ENCODE results near the gene ADAM22.
"Not testable (repeated sequence)": the region's sequence is repeated elsewhere in the genome, so short reads cannot be mapped to it uniquely, and the experiment has no call there.

ADAM22 gene

DNA sequence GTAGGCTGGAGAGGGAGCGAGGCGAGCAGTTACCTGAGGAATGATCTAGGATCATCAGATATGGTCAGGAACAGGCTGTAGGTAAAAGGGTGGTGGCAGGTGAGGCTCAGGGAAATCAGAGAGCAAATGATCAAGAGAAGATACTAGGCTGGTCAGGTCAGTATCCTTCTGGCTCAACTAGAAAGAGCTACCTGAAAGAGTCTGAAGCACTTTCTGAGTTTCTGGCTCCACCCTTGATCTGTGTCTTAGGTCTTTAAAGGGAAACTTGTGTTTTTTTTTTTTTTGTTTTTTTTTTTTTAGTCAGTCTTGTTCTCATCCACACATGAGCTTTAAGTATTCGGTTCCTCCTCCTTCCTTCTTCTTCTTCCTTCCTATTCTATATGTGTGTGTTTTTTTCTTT lies 10.5 kb downstream of the ADAM22 start:
- Histone ChIP-seq H3K79me2 (ENCODE audit: low read length) (no peaks in the 10 kb centered on the region), H3K27me3 (replicated peaks; ENCODE audit: insufficient read depth, low read length) (no peaks in the 10 kb centered on the region), H4K20me1 (ENCODE audit: insufficient read depth, low read length) (no peaks in the 10 kb centered on the region), H3K27ac (ENCODE audit: low read length) (no peak overlapping the region), H3K9me2 (replicated peaks; ENCODE audit: insufficient read depth, low read length) (no peaks in the 10 kb centered on the region), H3K4me2 (ENCODE audit: low read depth, low read length) (no peak overlapping the region), H3K4me1 (ENCODE audit: low read length) (no peaks in the 10 kb centered on the region), H3K36me3 (replicated peaks; ENCODE audit: insufficient read depth, low read length) (no peaks in the 10 kb centered on the region), H3F3A (ENCODE audit: insufficient read depth, low read length) (no peaks in the 10 kb centered on the region; the same call in 1 of the 2 replicates), H3K9me3 (replicated peaks; ENCODE audit: insufficient read depth, low read length) (no peaks in the 10 kb centered on the region), H2AFZ (ENCODE audit: low read length) (no peak overlapping the region), H3K4me3 (ENCODE audit: low read length) (no peak overlapping the region), H3K9ac (ENCODE audit: low read length) (no peak overlapping the region)
- DNase-seq, result no peak
- TF ChIP-seq, protein P1, sequence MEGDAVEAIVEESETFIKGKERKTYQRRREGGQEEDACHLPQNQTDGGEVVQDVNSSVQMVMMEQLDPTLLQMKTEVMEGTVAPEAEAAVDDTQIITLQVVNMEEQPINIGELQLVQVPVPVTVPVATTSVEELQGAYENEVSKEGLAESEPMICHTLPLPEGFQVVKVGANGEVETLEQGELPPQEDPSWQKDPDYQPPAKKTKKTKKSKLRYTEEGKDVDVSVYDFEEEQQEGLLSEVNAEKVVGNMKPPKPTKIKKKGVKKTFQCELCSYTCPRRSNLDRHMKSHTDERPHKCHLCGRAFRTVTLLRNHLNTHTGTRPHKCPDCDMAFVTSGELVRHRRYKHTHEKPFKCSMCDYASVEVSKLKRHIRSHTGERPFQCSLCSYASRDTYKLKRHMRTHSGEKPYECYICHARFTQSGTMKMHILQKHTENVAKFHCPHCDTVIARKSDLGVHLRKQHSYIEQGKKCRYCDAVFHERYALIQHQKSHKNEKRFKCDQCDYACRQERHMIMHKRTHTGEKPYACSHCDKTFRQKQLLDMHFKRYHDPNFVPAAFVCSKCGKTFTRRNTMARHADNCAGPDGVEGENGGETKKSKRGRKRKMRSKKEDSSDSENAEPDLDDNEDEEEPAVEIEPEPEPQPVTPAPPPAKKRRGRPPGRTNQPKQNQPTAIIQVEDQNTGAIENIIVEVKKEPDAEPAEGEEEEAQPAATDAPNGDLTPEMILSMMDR (IDR thresholded peaks at IDR 0.05; ENCODE audit: low read length), result no peak
- TF ChIP-seq EZH2 (optimal IDR thresholded peaks at IDR 0.05; ENCODE audit: low read depth, low read length), result no peak
- no peak for TF ChIP-seq EZH2phosphoT487 (IDR thresholded peaks at IDR 0.05; ENCODE audit: low read length)

DNA sequence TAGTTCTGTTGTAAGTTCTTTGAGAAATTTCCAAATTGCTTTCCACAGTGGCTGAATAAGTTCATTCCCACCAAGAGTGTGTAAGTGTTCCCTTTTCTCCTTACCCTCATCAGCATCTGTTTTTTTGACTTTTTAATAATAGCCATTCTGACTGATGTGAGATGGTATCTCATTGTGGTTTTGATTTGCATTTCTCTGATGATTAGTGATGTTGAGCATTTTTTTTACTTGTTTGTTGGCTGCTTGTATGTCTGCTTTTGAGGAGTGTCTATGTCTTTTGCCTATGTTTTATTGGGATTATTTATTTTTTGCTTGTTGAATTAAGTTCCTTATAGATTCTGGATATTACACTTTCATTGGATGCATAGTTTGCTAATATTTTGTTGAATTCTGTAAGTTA lies 11.9 kb downstream of the ADAM22 start:
- H3K79me2 ChIP-seq (ENCODE audit: low read length); DNase-seq; H3K4me1 ChIP-seq (ENCODE audit: low read length); H3K4me3 ChIP-seq (ENCODE audit: low read length); H3K9me2 ChIP-seq (replicated peaks; ENCODE audit: insufficient read depth, low read length); H4K20me1 ChIP-seq (ENCODE audit: insufficient read depth, low read length); H3K9ac ChIP-seq (ENCODE audit: low read length); H3K27ac ChIP-seq (ENCODE audit: low read length); H3F3A ChIP-seq (ENCODE audit: insufficient read depth, low read length); H3K4me2 ChIP-seq (ENCODE audit: low read depth, low read length); H2AFZ ChIP-seq (ENCODE audit: low read length); H3K9me3 ChIP-seq (replicated peaks; ENCODE audit: insufficient read depth, low read length); H3K27me3 ChIP-seq (replicated peaks; ENCODE audit: insufficient read depth, low read length); H3K36me3 ChIP-seq (replicated peaks; ENCODE audit: insufficient read depth, low read length): not testable (repeated sequence)

DNA sequence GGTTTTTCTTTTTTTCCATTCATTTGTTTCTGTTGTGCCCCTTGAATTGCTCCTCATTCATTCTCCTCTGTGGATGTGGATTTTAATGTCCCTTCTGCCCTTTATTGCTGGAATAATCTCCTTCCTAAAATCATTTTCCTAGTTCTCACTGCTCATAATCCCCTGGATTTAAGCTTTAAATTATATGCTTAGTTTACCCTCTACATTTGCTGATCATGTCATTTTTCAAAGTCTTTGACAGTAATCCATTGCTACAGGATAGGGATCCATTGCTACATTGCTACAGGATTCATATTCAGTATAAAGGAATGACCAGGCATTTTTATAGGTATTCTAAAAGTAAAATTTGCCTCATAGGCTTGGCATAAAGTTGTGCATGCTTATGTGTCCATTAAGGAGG lies 14.3 kb downstream of the ADAM22 start:
- H3K9me2 ChIP-seq (replicated peaks; ENCODE audit: insufficient read depth, low read length), result no peaks in the 10 kb centered on the region
- H3K9me3 ChIP-seq (replicated peaks; ENCODE audit: insufficient read depth, low read length), result no peaks in the 10 kb centered on the region
- no peak overlapping the region for H3K4me2 ChIP-seq (ENCODE audit: low read depth, low read length)
- no peak overlapping the region for H3K9ac ChIP-seq (ENCODE audit: low read length)
- no peak for DNase-seq
- no peaks in the 10 kb centered on the region for H4K20me1 ChIP-seq (ENCODE audit: insufficient read depth, low read length)
- H3K4me3 ChIP-seq (ENCODE audit: low read length), result no peak overlapping the region
- H3K36me3 ChIP-seq (replicated peaks; ENCODE audit: insufficient read depth, low read length), result no peaks in the 10 kb centered on the region
- H2AFZ ChIP-seq (ENCODE audit: low read length), result no peak overlapping the region
- H3K4me1 ChIP-seq (ENCODE audit: low read length), result no peaks in the 10 kb centered on the region
- TF ChIP-seq EZH2 (optimal IDR thresholded peaks at IDR 0.05; ENCODE audit: low read depth, low read length) (no peak), EZH2phosphoT487 (IDR thresholded peaks at IDR 0.05; ENCODE audit: low read length) (no peak)
- TF ChIP-seq, protein P1 (IDR thresholded peaks at IDR 0.05; ENCODE audit: low read length), result no peak
- no peaks in the 10 kb centered on the region for H3K27me3 ChIP-seq (replicated peaks; ENCODE audit: insufficient read depth, low read length)
- H3K79me2 ChIP-seq (ENCODE audit: low read length), result no peaks in the 10 kb centered on the region
- H3K27ac ChIP-seq (ENCODE audit: low read length), result no peak overlapping the region
- H3F3A ChIP-seq (ENCODE audit: insufficient read depth, low read length), result no peaks in the 10 kb centered on the region; the same call in 1 of the 2 replicates

DNA sequence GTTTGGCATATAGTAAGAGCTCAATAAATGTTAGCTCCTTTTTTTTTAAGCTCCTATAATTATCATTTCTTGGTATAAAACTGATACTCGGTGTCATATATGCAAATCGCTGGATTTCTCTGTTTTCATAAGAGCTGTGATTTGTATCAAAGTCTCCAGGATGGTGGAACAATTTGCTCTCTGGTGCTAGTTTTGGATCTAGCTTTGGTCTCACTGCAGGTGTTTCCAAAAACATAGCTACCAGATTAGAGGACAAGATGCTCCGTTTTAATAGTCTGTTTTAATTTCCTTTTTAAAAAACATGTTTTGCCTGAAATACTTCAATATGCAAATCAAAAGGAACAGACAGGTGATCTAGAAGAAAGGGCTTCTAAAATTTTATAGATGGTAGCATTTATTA lies 25.3 kb downstream of the ADAM22 start:
- H3F3A ChIP-seq (ENCODE audit: insufficient read depth, low read length), result no peaks in the 10 kb centered on the region
- no peaks in the 10 kb centered on the region for H3K36me3 ChIP-seq (replicated peaks; ENCODE audit: insufficient read depth, low read length)
- DNase-seq, result no peak
- no peak overlapping the region for H2AFZ ChIP-seq (ENCODE audit: low read length)
- H3K9ac ChIP-seq (ENCODE audit: low read length), result no peak overlapping the region
- no peaks in the 10 kb centered on the region for H3K9me2 ChIP-seq (replicated peaks; ENCODE audit: insufficient read depth, low read length)
- no peaks in the 10 kb centered on the region for H3K79me2 ChIP-seq (ENCODE audit: low read length)
- no peaks in the 10 kb centered on the region for H3K9me3 ChIP-seq (replicated peaks; ENCODE audit: insufficient read depth, low read length)
- no peaks in the 10 kb centered on the region for H4K20me1 ChIP-seq (ENCODE audit: insufficient read depth, low read length)
- H3K4me1 ChIP-seq (ENCODE audit: low read length), result no peaks in the 10 kb centered on the region
- no peak overlapping the region for H3K4me2 ChIP-seq (ENCODE audit: low read depth, low read length)
- TF ChIP-seq EZH2phosphoT487 (IDR thresholded peaks at IDR 0.05; ENCODE audit: low read length) (no peak), EZH2 (optimal IDR thresholded peaks at IDR 0.05; ENCODE audit: low read depth, low read length) (no peak)
- H3K27me3 ChIP-seq (replicated peaks; ENCODE audit: insufficient read depth, low read length), result no peaks in the 10 kb centered on the region
- no peak overlapping the region for H3K4me3 ChIP-seq (ENCODE audit: low read length)
- H3K27ac ChIP-seq (ENCODE audit: low read length), result no peak overlapping the region
